Epidermal melanocyte (primary cell): ENCODE results near the gene TMEM176B.
"Not testable (repeated sequence)": the region's sequence is repeated elsewhere in the genome, so short reads cannot be mapped to it uniquely, and the experiment has no call there.

ENCODE experiments used
- DNase-seq: peaks from one replicate; pipeline ENCODE4 v3.0.0; 2011; ENCODE audit warnings: low spot score; ENCODE audit not compliant: insufficient read length

Gene TMEM176B

GRCh38 chr7:150790416-150791075 lies 9.6 kb downstream of the TMEM176B start:
- DNase-seq: no peak

- no peak for DNase-seq
These were observed 11.5 kb downstream of the TMEM176B start for GRCh38 chr7:150788474-150789269.

- DNase-seq: no peak
These were observed 12.6 kb downstream of the TMEM176B start for GRCh38 chr7:150787321-150788281.

DNA sequence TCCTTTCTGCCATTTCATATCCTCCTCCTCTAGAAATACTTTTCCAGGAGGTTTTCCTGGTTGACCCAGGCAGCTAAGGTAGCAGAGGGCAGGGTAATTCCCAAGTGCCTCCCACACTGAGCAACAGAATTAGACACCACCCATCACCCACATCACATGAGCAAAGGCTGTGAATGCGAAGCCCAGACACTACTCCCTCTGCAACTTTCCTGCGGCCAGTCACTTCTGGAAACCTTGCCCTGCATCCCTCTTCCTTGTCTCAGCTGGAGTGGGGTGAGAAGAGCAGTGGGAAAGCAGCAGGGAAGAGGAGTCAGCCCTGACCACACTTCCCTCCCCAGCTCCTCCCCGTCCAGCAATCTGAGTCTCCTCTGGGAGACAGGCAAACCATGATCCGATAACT lies 15.2 kb downstream of the TMEM176B start:
- no peak for DNase-seq

DNA sequence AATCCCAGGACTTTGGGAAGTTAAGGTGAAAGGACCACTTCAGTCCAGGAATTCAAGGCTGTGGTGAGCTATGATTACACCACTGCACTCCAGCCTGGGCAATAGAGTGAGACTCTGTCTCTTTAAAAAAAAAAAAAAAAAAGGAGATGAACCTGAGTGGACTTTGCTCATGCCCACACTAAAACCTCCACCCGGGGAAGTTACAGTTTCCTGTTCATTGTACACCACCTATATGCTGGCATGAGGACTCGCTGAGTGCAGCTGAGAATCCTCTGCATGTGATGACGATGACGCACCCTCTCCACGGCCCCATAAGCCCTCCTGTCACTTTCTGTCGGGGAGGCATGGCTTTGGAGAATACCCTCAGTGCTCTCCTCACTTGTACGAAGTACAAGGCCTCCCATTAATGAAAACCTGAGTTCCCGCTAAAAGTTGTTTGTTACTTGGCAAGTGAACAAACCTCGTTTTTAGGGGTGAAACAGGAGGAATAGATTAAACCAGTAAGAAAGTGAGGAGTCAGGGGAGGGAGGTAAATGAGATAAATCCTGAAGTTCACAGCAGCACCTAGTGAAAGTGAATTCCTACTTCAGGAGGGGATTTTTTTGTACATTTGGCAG lies 15.9 kb downstream of the TMEM176B start:
- DNase-seq: no peak

GRCh38 chr7:150781961-150782360 lies 18.2 kb downstream of the TMEM176B start:
- DNase-seq: no peak

- no peak for DNase-seq
These were observed 19.1 kb downstream of the TMEM176B start for GRCh38 chr7:150781103-150781502.

- no peak for DNase-seq
These were observed 19.9 kb downstream of the TMEM176B start for GRCh38 chr7:150780292-150780691.

GRCh38 chr7:150778738-150779301 lies 21.3 kb downstream of the TMEM176B start:
- DNase-seq: no peak

DNA sequence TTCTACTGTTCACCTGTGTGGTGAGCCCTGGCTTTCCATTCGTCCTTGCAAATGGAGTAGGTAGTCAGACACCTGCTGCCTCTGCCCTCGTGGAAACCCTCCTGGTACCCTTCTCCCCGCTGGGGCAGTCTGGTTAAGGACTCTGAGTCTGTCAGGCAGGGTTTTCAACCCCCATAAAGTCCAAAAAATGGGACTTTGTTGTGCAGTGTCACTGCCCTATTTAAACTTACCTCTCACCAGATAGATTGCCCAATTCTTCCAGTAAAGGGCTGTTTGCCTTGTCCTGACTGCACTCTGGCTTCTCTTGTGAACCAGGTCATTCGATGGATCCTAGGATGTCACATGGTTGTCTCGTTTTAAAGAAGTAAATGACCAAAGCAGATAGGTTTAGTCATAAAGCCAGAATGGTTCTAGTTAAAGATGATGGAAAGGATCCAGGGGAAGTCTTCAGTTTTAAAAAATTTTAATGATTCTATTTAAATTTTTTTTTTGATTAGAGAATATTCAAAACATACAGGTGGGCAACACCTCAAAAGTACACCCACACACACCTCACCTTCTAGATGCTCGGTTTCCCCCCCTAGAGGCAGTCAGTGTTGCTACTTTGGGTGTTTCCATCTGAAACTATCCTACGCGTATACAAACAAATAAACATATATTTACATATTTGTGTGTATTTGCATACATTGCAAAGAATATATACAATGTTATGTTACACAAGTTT lies 22.0 kb downstream of the TMEM176B start:
- DNase-seq: no peak

DNA sequence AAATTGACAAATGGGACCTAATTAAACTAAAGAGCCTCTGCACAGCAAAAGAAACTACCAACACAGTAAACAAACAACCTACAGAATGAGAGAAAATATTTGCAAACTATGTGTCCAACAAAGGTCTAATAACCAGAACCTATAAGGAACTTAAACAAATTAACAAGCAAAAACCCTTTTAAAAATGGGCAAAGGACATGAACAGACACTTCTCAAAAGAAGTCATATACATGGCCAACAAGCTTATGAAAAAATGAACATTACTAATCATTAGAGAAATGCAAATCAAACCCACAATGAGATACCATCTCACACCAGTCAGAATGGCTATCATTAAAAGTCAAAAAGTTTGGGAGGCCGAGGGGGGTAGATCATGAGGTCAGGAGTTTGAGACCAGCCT lies 26.0 kb downstream of the TMEM176B start:
- DNase-seq: not testable (repeated sequence)

DNA sequence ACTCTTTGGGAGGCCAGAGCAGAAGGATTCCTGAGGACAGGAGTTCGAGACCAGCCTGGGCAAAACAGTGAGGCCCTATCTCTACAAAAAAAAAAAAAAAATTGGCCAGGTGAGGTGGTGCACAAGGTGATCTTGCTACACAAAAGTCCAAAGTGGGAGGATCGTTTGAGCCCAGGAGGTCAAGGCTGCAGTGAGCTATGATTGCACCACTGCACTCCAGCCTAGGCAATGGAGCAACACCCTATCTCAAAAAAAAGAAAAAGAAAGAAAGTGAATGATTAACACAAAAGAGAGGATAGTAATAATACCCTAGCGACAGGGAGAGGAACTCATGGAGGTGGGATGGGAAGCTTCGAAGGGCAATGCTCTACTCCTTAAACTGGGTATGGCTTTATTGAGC lies 30.4 kb downstream of the TMEM176B start:
- no peak for DNase-seq

DNA sequence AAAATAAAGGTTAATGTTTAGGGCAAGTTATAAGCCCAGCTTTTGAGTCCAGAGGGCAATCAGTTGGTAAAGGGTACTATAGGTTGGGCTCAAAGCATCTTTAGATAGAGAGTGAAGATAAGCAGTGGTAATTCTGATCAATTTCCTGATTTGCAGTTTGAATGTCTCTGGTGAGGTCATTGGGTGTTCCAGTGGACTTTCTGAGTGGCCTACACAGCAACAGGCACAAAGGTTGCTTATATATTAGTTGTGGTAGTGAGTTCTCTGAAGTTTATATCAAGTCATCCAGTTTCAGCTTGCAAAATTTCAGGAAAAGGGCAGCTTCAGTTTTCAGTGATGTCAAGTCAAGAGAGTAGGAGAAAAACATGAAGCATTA lies 33.8 kb downstream of the TMEM176B start:
- DNase-seq: no peak

- no peak for DNase-seq
These were observed 40.7 kb downstream of the TMEM176B start for GRCh38 chr7:150759479-150759878.

DNA sequence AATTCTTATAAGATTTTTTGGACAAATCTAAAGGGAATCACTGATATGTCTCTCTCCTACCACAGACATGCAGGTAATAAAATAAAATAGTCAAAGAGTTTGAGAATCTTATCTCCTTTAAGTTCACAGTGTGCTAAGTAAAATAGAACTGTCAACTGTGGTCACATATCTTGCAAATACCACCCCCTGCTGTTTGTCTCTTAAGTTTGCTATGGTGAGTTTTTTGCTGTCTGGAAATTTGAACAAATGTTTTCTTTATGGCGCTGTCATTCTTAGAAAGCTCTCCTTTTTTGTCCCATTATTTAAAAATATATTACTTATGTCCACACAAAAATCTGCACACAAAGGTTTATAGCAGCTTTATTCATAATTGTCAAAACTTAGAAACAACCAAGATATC lies 43.3 kb downstream of the TMEM176B start:
- no peak for DNase-seq

- DNase-seq: no peak
These were observed 44.0 kb downstream of the TMEM176B start for GRCh38 chr7:150756166-150756565.

DNA sequence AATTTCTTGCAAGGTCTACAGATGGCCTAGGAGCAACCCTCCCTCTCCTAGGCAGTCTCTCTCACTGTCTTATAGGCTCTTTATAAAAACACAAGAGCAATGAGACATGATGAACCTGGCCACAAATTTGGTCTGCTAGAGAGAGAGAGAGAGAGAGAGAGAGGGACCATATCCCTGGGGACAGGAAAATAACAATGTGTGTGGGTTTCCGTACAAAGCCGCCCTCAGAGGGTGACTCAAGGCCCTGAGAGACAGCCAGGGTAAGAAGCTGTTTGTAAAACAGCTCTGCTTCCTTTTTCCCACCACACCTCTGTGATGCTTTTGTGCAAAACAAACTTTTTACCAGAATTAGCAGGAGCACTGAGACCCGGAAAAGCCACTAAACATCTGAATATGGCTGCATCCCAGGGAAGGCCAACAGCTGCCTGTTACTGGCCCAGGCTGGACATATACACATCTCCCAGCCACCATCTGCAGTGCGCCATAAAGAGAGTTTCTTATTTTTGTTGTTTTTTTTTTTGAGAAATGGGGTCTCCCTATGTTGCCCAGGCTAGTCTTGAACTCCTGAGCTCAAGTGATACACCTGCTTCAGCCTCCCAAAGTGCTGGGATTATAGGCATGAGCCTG lies 44.6 kb downstream of the TMEM176B start:
- DNase-seq: no peak

GRCh38 chr7:150754951-150755350 lies 45.2 kb downstream of the TMEM176B start:
- no peak for DNase-seq

DNA sequence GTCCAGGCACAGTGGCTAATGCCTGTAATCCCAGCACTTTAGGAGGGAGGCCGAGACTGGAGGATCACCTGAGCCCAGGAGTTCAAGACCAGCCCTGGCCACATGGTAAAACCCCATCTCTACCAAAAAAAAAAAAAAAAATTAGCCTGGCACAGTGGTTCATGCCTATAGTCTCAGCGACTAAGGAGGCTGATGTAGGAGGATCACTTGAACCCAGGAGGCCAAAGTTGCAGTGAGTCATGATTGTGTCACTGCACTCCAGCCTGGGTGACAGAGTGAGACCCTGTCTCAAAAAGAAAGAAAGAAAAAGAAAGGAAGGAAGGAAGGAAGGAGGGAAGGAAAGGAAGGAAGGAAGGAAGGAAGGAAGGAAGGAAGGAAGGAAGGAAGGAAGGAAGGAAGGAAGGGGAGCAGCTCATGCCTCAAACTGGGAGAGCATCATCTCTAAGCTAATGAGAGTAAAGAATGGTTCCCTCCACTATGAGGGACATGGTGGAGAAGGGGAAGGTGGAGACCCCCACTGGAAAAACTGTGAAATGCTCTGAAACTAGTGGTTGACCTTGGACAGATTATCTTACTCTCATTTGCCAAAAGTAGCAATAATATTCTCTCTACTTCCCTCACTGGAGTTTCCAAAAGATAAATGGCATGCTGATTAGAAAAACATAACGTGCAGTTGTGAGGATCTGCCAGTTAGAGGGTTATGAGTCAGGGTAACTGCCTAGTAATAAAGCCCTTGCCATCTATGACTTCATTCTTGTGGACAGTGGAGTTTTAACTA lies 46.1 kb downstream of the TMEM176B start:
- DNase-seq: no peak
